HG02884 (cell line): ENCODE data around the gene STRN4.
"Not testable (repeated sequence)": the region's sequence is repeated elsewhere in the genome, so short reads cannot be mapped to it uniquely, and the experiment has no call there.

Source experiments
- ATAC-seq: cut with Tn5 transposase; IDR thresholded peaks from one replicate; pipeline ENCODE4 v1.9.1; 2021; ENCODE audit warnings: mild to moderate bottlenecking, moderate library complexity; ENCODE audit not compliant: unreplicated experiment

The STRN4 gene

GRCh38 chr19:46714444-46715106 is 31.7 kb downstream of the STRN4 start:
- no peak for ATAC-seq

- ATAC-seq, result no peak
Observed at GRCh38 chr19:46713781-46714443, 32.3 kb downstream of the STRN4 start.

- ATAC-seq, result not testable (repeated sequence)
Observed at GRCh38 chr19:46712768-46713338, 33.4 kb downstream of the STRN4 start.

- no peak for ATAC-seq
Observed at GRCh38 chr19:46710687-46711086, 35.6 kb downstream of the STRN4 start.

GRCh38 chr19:46704379-46705076 is 41.7 kb downstream of the STRN4 start:
- ATAC-seq, result no peak

- ATAC-seq, result no peak
Observed at GRCh38 chr19:46700704-46701103, 45.5 kb downstream of the STRN4 start.

- ATAC-seq, result no peak
Observed at GRCh38 chr19:46698395-46699321, 47.6 kb downstream of the STRN4 start.

GRCh38 chr19:46697204-46697960 is 48.9 kb downstream of the STRN4 start:
- no peak for ATAC-seq

- ATAC-seq, result no peak
Observed at GRCh38 chr19:46696866-46697203, 49.4 kb downstream of the STRN4 start.

- no peak for ATAC-seq
Observed at GRCh38 chr19:46696052-46696451, 50.2 kb downstream of the STRN4 start.

GRCh38 chr19:46693760-46694159 is 52.5 kb downstream of the STRN4 start:
- ATAC-seq, result no peak

- ATAC-seq, result no peak
Observed at GRCh38 chr19:46692918-46693722, 53.1 kb downstream of the STRN4 start.

- no peak for ATAC-seq
Observed at GRCh38 chr19:46691948-46692347, 54.3 kb downstream of the STRN4 start.

GRCh38 chr19:46691104-46691503 is 55.1 kb downstream of the STRN4 start:
- no peak for ATAC-seq

GRCh38 chr19:46689358-46689757 is 56.9 kb downstream of the STRN4 start:
- no peak for ATAC-seq

- ATAC-seq, result no peak
Observed at GRCh38 chr19:46687438-46688145, 58.7 kb downstream of the STRN4 start.

- ATAC-seq, result no peak
Observed at GRCh38 chr19:46685189-46685588, 61.1 kb downstream of the STRN4 start.

GRCh38 chr19:46678110-46678732 is 68.0 kb downstream of the STRN4 start:
- ATAC-seq, result no peak
